WTC11 (cell line): ENCODE measurements around the gene SHBG. TPM values are rescaled to one million over a fixed set of nuclear protein-coding genes. Genes with fewer than 3 reads are reported as not detected.

Source experiments
- CREM ChIP-seq: sonication (generic); formaldehyde crosslinking; IDR thresholded peaks from 2 replicates; pipeline ENCODE4 v1.8.1; 2022; ENCODE audit warnings: mild to moderate bottlenecking, missing genetic modification reagents, moderate library complexity
- EMX1 ChIP-seq: fragments of 250-450 bp; sonication (Bioruptor Pico); IDR thresholded peaks from 2 replicates; pipeline ENCODE4 v1.8.0; 2021; ENCODE audit warnings: mild to moderate bottlenecking
- GTF2I ChIP-seq: fragments of 250-450 bp; sonication (Bioruptor Pico); conservative IDR thresholded peaks from 2 replicates; pipeline ENCODE4 v1.4.0; 2021; ENCODE audit warnings: mild to moderate bottlenecking
- IRF2 ChIP-seq: sonication (generic); formaldehyde crosslinking; IDR thresholded peaks from 2 replicates; pipeline ENCODE4 v1.8.0; 2022; ENCODE audit warnings: low read depth, missing genetic modification reagents, borderline replicate concordance
- JAZF1 ChIP-seq: fragments of 250-450 bp; sonication (Bioruptor Pico); IDR thresholded peaks from 2 replicates; pipeline ENCODE4 v1.9.0; 2021; ENCODE audit warnings: moderate library complexity, mild to moderate bottlenecking, inconsistent platforms
- NR1H2 ChIP-seq: sonication (generic); formaldehyde crosslinking; IDR thresholded peaks from 2 replicates; pipeline ENCODE4 v1.9.0; 2021; ENCODE audit warnings: mild to moderate bottlenecking, moderate library complexity, missing genetic modification reagents
- SMAD4 ChIP-seq: sonication (generic); formaldehyde crosslinking; IDR thresholded peaks from 2 replicates; pipeline ENCODE4 v1.8.0; 2022; ENCODE audit warnings: mild to moderate bottlenecking, missing genetic modification reagents
- total RNA-seq: library from RNA; stranded (reverse); gene quantifications from 3 replicates; pipeline ENCODE4 v1.2.3, GENCODE V29; 2021
- TF ChIP-seq, protein P1 (sequence below): sonication (generic); formaldehyde crosslinking; IDR thresholded peaks from 2 replicates; pipeline ENCODE4 v1.8.1; 2022; ENCODE audit warnings: mild to moderate bottlenecking, missing genetic modification reagents, moderate library complexity, borderline replicate concordance
- TF ChIP-seq, protein P2 (sequence below): sonication (generic); formaldehyde crosslinking; IDR thresholded peaks from 2 replicates; pipeline ENCODE4 v1.8.0; 2022; ENCODE audit warnings: mild to moderate bottlenecking, missing genetic modification reagents
- TF ChIP-seq, protein P3 (sequence below): sonication (generic); formaldehyde crosslinking; IDR thresholded peaks from 2 replicates; pipeline ENCODE4 v1.8.0; 2022; ENCODE audit warnings: mild to moderate bottlenecking, missing genetic modification reagents
- TF ChIP-seq, protein P4 (sequence below): fragments of 200-600 bp; IDR thresholded peaks from 2 replicates; pipeline ENCODE4 v1.8.0; 2022; ENCODE audit warnings: antibody characterized with exemption
- TF ChIP-seq, protein P5 (sequence below): fragments of 250-450 bp; sonication (Bioruptor Pico); IDR thresholded peaks from 2 replicates; pipeline ENCODE4 v1.9.0; 2021; ENCODE audit warnings: mild to moderate bottlenecking, borderline replicate concordance
- TF ChIP-seq, protein P6 (sequence below): sonication (generic); formaldehyde crosslinking; IDR thresholded peaks from 2 replicates; pipeline ENCODE4 v1.8.0; 2022; ENCODE audit warnings: missing genetic modification reagents

SHBG gene
- total RNA-seq, 1 experiment from 2014 or later, result 0.83 TPM

DNA sequence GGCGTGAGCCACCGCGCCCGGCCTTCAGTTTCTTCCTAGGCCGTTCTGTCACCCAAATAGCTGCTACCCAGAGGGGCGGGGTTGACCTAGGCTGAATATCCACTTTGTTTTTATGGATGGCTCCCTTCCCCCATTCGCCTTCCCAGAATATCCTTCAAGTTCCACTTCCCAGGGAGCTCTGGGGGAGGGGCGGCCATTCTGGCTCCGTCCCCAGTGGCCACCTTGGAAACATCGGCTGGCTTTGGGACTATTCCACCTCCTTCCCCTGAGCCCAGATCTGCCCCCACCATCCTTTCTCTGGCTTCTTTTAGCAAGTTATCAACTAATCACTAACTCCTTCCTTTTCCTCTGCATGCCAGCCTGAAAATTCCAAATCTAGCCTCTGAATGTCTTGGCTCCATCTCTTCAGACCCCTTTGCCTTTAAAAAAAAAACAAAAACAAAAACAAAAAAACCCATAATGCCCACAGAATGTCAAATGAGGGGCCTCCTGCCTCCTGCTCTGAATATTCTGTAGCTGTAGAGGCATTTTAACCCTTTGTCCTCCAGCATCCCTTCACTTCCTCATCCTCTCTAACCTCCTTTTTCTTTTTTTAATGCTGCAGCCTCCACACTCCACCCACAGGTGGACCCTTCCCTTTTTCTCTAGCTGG, 27.1 kb downstream of the SHBG start (continued):
- TF ChIP-seq, protein P1, sequence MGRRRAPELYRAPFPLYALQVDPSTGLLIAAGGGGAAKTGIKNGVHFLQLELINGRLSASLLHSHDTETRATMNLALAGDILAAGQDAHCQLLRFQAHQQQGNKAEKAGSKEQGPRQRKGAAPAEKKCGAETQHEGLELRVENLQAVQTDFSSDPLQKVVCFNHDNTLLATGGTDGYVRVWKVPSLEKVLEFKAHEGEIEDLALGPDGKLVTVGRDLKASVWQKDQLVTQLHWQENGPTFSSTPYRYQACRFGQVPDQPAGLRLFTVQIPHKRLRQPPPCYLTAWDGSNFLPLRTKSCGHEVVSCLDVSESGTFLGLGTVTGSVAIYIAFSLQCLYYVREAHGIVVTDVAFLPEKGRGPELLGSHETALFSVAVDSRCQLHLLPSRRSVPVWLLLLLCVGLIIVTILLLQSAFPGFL, result no peak
- TF ChIP-seq, protein P2, sequence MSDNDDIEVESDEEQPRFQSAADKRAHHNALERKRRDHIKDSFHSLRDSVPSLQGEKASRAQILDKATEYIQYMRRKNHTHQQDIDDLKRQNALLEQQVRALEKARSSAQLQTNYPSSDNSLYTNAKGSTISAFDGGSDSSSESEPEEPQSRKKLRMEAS, result peak; percentile 61; the same call in 1 of the 2 replicates
- TF ChIP-seq, protein P3, sequence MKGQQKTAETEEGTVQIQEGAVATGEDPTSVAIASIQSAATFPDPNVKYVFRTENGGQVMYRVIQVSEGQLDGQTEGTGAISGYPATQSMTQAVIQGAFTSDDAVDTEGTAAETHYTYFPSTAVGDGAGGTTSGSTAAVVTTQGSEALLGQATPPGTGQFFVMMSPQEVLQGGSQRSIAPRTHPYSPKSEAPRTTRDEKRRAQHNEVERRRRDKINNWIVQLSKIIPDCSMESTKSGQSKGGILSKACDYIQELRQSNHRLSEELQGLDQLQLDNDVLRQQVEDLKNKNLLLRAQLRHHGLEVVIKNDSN, result no peak
- no peak for TF ChIP-seq GTF2I (CRISPR knock-in tag)
- TF ChIP-seq, protein P4, sequence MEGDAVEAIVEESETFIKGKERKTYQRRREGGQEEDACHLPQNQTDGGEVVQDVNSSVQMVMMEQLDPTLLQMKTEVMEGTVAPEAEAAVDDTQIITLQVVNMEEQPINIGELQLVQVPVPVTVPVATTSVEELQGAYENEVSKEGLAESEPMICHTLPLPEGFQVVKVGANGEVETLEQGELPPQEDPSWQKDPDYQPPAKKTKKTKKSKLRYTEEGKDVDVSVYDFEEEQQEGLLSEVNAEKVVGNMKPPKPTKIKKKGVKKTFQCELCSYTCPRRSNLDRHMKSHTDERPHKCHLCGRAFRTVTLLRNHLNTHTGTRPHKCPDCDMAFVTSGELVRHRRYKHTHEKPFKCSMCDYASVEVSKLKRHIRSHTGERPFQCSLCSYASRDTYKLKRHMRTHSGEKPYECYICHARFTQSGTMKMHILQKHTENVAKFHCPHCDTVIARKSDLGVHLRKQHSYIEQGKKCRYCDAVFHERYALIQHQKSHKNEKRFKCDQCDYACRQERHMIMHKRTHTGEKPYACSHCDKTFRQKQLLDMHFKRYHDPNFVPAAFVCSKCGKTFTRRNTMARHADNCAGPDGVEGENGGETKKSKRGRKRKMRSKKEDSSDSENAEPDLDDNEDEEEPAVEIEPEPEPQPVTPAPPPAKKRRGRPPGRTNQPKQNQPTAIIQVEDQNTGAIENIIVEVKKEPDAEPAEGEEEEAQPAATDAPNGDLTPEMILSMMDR, result no peak
- TF ChIP-seq, protein P5, sequence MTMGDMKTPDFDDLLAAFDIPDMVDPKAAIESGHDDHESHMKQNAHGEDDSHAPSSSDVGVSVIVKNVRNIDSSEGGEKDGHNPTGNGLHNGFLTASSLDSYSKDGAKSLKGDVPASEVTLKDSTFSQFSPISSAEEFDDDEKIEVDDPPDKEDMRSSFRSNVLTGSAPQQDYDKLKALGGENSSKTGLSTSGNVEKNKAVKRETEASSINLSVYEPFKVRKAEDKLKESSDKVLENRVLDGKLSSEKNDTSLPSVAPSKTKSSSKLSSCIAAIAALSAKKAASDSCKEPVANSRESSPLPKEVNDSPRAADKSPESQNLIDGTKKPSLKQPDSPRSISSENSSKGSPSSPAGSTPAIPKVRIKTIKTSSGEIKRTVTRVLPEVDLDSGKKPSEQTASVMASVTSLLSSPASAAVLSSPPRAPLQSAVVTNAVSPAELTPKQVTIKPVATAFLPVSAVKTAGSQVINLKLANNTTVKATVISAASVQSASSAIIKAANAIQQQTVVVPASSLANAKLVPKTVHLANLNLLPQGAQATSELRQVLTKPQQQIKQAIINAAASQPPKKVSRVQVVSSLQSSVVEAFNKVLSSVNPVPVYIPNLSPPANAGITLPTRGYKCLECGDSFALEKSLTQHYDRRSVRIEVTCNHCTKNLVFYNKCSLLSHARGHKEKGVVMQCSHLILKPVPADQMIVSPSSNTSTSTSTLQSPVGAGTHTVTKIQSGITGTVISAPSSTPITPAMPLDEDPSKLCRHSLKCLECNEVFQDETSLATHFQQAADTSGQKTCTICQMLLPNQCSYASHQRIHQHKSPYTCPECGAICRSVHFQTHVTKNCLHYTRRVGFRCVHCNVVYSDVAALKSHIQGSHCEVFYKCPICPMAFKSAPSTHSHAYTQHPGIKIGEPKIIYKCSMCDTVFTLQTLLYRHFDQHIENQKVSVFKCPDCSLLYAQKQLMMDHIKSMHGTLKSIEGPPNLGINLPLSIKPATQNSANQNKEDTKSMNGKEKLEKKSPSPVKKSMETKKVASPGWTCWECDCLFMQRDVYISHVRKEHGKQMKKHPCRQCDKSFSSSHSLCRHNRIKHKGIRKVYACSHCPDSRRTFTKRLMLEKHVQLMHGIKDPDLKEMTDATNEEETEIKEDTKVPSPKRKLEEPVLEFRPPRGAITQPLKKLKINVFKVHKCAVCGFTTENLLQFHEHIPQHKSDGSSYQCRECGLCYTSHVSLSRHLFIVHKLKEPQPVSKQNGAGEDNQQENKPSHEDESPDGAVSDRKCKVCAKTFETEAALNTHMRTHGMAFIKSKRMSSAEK, result no peak
- TF ChIP-seq SMAD4 (CRISPR knock-in tag), result no peak
- no peak for TF ChIP-seq CREM (CRISPR knock-in tag)
- no peak for TF ChIP-seq NR1H2 (CRISPR knock-in tag)
- TF ChIP-seq JAZF1 (CRISPR knock-in tag), result no peak
- no peak for TF ChIP-seq IRF2
- TF ChIP-seq EMX1, result 0 out of 2 replicates have a peak, but pooled peaks have one; percentile 32
- TF ChIP-seq, protein P6, sequence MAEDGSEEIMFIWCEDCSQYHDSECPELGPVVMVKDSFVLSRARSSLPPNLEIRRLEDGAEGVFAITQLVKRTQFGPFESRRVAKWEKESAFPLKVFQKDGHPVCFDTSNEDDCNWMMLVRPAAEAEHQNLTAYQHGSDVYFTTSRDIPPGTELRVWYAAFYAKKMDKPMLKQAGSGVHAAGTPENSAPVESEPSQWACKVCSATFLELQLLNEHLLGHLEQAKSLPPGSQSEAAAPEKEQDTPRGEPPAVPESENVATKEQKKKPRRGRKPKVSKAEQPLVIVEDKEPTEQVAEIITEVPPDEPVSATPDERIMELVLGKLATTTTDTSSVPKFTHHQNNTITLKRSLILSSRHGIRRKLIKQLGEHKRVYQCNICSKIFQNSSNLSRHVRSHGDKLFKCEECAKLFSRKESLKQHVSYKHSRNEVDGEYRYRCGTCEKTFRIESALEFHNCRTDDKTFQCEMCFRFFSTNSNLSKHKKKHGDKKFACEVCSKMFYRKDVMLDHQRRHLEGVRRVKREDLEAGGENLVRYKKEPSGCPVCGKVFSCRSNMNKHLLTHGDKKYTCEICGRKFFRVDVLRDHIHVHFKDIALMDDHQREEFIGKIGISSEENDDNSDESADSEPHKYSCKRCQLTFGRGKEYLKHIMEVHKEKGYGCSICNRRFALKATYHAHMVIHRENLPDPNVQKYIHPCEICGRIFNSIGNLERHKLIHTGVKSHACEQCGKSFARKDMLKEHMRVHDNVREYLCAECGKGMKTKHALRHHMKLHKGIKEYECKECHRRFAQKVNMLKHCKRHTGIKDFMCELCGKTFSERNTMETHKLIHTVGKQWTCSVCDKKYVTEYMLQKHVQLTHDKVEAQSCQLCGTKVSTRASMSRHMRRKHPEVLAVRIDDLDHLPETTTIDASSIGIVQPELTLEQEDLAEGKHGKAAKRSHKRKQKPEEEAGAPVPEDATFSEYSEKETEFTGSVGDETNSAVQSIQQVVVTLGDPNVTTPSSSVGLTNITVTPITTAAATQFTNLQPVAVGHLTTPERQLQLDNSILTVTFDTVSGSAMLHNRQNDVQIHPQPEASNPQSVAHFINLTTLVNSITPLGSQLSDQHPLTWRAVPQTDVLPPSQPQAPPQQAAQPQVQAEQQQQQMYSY (CRISPR knock-in tag), result no peak
- TF ChIP-seq, all 79 proteins: peak for 8
